Esophagus squamous epithelium (tissue), 4 donors: ENCODE data around the gene FES.

Source experiments
- CTCF ChIP-seq, 6 experiments: fragments of 450-650 bp in 4 of 6; fragments of 200-600 bp in 2 of 6; sonication (generic) in 2 of 6; IDR thresholded peaks; one replicate each; pipeline ENCODE4 v1.5.1; 2016 to 2019; ENCODE audit warnings: antibody characterized with exemption in 6 of 6, mild to moderate bottlenecking in 4 of 6, moderate library complexity in 4 of 6
- POLR2A ChIP-seq, 4 donors: fragments of 450-650 bp; IDR thresholded peaks; one replicate each; pipeline ENCODE4 v1.6.1; 2017; ENCODE audit warnings: antibody characterized with exemption in 4 of 4, mild to moderate bottlenecking in 4 of 4, moderate library complexity in 3 of 4

- TF ChIP-seq POLR2A (IDR thresholded peaks at IDR 0.05) = peak in 1 of 4 donors; percentile 14
- no peak for TF ChIP-seq CTCF (IDR thresholded peaks at IDR 0.05)
Measured at GRCh38 chr15:90838139-90838538, 46.2 kb upstream of the FES start.
